HG03097 (cell line): ENCODE measurements around the gene HACD2.

ENCODE experiments used
- ATAC-seq: cut with Tn5 transposase; IDR thresholded peaks from one replicate; pipeline ENCODE4 v1.9.1; 2021; ENCODE audit not compliant: unreplicated experiment, low FRiP score

Gene HACD2

DNA sequence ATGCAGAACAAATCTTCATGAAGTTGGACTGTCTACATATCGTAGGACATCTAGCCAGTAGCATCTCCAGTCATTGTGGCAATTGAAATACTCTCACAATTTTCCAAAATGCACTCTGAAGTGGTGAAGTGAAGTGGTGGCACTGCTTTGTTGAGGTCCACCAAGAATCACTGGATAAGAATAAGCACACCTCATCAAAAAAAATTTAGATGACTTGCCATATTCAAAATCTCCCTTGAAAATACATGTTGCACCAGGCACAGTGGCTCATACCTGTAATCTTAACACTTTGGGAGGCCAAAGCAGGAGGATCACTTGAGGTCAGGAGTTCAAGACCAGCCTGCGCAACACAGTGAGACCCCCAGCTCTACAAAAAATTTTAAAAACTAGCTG, 12.9 kb downstream of the HACD2 start:
- no peak for ATAC-seq

DNA sequence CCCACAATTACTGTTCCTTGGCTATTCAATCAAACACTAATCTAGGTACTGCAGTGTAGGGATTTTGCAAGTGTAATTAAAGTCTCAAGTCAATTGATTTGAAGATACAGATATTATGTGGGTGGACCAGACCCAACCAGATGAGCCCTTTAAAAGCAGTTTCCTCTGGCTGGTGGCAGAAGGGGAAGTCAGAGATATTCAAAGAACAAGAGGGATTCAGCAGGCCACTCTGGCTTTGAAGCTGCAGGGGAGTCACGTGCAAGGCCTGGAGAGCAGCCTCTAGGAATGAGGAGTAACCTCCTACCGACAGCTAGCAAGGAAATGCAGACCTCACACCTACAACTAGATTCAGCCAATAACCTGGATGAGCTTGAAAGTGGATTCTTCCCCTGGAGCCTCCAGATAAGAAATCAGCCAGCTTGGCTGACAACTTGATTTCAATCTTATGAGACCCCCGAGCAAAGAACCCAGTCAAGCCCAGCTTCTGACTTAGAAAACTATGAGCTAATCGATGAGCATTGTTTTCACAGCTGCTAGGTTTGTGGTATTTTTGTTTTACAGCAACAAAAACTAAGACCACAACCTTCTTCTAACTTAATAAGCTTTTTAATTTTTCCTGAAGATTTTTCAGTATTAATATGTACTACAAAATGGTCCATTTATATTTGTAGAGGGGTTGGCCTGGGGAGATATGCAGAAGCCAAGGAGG, 13.4 kb downstream of the HACD2 start:
- ATAC-seq, result no peak

- ATAC-seq, result no peak
Observed at GRCh38 chr3:123568875-123569274, 16.0 kb downstream of the HACD2 start.

- ATAC-seq, result no peak
Observed at GRCh38 chr3:123568034-123568433, 16.8 kb downstream of the HACD2 start.

DNA sequence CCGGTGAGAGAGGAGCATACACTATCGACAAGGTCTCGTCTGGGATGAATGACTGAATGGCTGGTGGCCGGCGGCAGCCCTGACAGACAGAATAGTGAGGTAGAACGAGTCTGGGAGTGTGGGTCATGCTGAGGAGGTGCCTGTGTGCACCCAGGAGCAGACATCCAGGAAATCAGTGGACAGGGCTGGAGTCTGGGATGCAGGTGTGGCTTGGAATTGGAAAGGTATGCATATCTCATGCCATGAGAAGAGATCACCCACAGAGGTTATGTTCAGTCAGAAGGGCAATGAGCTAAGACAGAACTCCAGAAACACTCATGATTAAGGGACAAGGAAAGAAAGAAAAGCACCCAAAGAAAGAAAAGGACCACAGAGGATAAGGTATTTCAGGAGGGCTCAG, 20.8 kb downstream of the HACD2 start:
- ATAC-seq, result no peak

DNA sequence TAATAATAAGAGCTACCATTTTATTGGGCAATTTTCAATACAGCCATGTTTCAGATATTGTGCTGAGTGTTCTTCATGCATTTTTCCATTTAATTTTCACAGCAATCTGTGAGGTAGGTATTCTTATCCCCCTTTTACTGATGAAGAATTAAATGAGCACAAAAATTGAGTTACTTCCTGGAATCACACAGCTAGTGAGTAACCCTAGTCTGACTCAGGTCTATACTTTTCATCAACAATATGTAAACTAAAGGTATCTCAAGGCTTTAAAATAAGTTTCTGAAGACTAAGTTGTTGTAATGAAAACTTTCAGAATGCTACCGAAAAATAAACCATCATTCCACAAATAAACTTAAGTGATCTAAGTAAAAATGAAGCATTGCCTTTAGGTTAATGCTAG, 22.3 kb downstream of the HACD2 start:
- ATAC-seq, result no peak

GRCh38 chr3:123561188-123561587, 23.7 kb downstream of the HACD2 start:
- no peak for ATAC-seq

DNA sequence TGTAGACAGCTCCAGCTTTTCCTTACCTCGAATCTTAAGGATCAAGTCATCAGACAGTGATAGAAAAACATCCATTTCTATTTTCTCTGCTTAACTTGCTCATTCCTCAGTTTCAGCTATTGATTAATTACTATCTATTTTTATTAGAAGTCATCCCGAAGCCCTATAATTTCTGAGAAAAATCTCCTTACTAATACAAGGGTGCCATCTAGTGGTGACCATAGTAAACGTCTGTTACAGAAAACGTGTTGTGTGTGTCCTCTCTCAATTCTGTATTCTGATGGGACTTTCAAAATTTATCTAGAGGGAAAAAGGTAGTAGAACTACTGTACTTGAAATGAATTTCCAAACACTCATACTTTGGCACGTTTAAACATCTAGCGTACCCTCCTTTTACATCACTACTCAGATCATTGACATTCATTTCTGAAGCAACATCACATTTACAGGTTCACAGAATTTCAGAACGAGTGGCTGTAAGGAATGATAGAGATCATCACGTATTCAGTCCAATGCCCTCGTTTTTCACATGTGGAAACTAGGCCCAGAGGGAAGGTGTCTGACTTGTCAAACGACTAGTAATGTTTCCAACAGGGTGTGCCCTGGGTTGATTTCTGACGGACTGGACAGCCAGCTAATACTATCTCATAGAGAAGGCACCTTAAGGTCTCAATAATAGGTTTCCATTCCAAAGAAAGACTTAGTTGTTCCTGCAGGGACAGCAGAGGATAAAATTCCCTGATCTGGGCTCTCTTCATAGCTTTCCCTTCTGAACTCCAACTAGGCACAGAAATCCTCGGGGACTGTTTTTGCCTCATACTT, 25.6 kb downstream of the HACD2 start:
- no peak for ATAC-seq

GRCh38 chr3:123553536-123553935, 31.3 kb downstream of the HACD2 start:
- ATAC-seq, result no peak

GRCh38 chr3:123552768-123553167, 32.1 kb downstream of the HACD2 start:
- ATAC-seq, result no peak

GRCh38 chr3:123552095-123552714, 32.6 kb downstream of the HACD2 start:
- ATAC-seq, result no peak

GRCh38 chr3:123547881-123548519, 36.9 kb downstream of the HACD2 start:
- ATAC-seq, result no peak

- ATAC-seq, result no peak
Observed at GRCh38 chr3:123546133-123546755, 38.6 kb downstream of the HACD2 start.

- ATAC-seq, result no peak
Observed at GRCh38 chr3:123543950-123544349, 40.9 kb downstream of the HACD2 start.

GRCh38 chr3:123540285-123540684, 44.6 kb downstream of the HACD2 start:
- no peak for ATAC-seq

DNA sequence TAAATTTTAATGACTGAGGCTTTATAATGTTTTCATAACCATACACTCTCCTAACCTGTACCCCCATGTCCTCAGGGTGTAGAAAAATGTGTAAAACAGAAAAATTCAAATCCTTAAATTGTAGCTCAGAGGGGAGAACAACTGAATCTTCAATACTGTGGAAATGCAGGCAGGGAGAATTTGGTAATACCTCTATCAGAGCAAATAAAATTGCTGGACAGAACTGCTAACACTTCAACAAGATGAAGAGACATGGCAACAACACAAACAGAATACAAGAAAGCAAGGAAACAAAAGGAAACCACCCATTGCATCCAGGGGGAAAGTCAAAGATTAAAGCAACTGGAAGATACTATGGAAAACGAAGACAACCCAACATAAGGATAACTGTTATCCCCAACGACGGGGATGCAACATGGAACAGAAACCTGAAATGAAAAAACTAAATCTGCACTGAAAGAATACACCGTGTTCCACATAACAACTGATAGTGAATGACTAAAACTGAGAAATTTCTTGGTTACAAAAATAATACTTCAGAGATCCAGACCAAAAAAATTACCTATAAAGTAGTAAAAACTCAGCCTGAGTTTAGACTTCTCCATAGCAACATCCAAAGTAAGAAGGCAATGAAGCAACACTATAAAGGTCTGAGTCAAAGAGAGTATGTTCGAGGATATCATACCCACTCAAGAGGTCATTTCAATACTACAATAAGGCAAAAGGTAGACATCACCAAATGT, 48.5 kb downstream of the HACD2 start:
- ATAC-seq, result no peak

- no peak for ATAC-seq
Observed at GRCh38 chr3:123535580-123535979, 49.3 kb downstream of the HACD2 start.

DNA sequence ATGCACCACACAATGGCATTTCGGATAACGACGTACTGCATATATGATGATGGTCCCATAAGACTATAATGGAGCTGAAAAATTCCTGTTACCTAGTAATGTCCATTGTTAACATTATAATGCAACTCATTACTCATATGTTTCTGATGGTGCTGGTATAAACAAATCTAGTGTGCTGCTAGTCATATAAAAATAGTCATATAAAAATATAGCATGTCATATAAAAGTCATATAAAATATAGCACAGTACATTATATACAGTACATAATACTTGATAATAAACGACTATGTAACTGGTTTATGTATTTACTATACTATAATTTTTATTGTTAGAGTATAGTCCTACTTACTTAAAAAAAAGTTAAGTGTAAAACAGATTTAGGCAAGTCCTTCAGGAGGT, 50.6 kb downstream of the HACD2 start:
- no peak for ATAC-seq

DNA sequence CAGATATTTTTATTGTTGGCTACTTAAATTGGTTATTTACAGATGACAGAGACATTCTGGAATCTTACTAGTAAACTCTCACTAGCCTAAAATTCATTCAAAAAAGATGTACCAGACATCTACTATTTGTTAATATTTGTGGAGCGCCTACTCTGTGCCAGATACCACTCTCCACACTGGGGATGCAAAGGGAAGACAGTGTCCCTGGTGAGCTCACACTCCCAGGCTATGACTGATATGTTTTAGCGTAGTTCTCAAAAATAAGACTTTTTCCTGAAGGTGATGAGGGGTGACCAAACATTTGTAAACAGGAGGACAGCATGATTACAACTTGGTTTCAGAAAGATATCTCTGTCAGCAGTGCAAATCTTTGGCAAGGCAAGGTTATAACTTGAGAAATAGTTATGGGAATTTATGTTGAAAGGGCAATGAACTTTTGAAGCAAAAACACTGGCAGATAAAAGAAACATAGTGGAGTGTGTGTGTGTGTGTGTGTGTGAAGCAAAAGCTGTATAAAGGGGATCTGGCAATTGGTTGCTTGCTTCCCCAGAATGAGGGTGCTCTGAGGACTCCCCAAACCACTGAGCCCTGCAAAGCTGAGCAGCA, 51.2 kb downstream of the HACD2 start:
- no peak for ATAC-seq

DNA sequence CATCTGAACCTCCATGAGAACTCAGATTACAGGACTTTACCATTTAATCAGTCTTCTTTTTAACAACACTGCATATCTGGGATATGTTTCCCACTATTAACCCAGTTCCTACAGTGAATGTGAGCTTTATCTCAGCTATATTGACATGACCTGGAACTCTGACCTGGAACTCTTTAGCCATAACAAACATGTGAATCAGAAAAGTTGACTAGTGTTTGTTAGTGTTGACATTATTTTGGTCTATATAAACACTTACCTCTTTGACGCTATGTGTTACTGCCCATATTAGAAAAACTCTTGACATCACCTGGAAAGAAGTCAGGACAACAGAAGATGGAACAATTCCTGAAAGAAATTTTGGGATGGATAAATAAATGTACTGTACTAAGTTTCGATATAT, 56.7 kb downstream of the HACD2 start:
- ATAC-seq, result no peak
